CD4-positive, alpha-beta T cell treated with Interleukin-21 for 1 hour (primary cell): ENCODE measurements around the gene APH1B.
"Not testable (repeated sequence)": the region's sequence is repeated elsewhere in the genome, so short reads cannot be mapped to it uniquely, and the experiment has no call there.

ENCODE experiments used
- DNase-seq: peaks from one replicate; pipeline ENCODE4 v3.0.0-alpha.2; 2020

Gene APH1B

GRCh38 chr15:63277038-63277892 is at the start of gene APH1B:
APH1B (plus strand) TSS chr15:63277605; CDS start chr15:63277624, 19 bp downstream.
- peak; percentile 88 for DNase-seq

GRCh38 chr15:63227689-63228088 is 49.7 kb upstream of the APH1B start:
- no peak for DNase-seq

GRCh38 chr15:63231206-63231605 is 46.2 kb upstream of the APH1B start:
- no peak for DNase-seq

GRCh38 chr15:63231706-63232105 is 45.7 kb upstream of the APH1B start:
- DNase-seq: no peak

- peak; percentile 60 for DNase-seq
Measured at GRCh38 chr15:63232405-63232804, 45.0 kb upstream of the APH1B start.

GRCh38 chr15:63232943-63233342 is 44.5 kb upstream of the APH1B start:
- DNase-seq: no peak

GRCh38 chr15:63233667-63234423 is 43.6 kb upstream of the APH1B start:
- DNase-seq: no peak

GRCh38 chr15:63234451-63234870 is 42.9 kb upstream of the APH1B start:
- DNase-seq: no peak

- no peak for DNase-seq
Measured at GRCh38 chr15:63236272-63236671, 41.1 kb upstream of the APH1B start.

GRCh38 chr15:63237086-63237485 is 40.3 kb upstream of the APH1B start:
- not testable (repeated sequence) for DNase-seq

- DNase-seq: no peak
Measured at GRCh38 chr15:63238171-63238570, 39.2 kb upstream of the APH1B start.

- DNase-seq: no peak
Measured at GRCh38 chr15:63238796-63239195, 38.6 kb upstream of the APH1B start.

- no peak for DNase-seq
Measured at GRCh38 chr15:63240109-63240508, 37.3 kb upstream of the APH1B start.

- DNase-seq: no peak
Measured at GRCh38 chr15:63241316-63241715, 36.1 kb upstream of the APH1B start.

GRCh38 chr15:63243101-63243500 is 34.3 kb upstream of the APH1B start:
- no peak for DNase-seq

GRCh38 chr15:63243776-63244175 is 33.6 kb upstream of the APH1B start:
- no peak for DNase-seq

GRCh38 chr15:63244399-63244798 is 33.0 kb upstream of the APH1B start:
- DNase-seq: no peak

GRCh38 chr15:63244976-63245645 is 32.3 kb upstream of the APH1B start:
- DNase-seq: peak; percentile 22

GRCh38 chr15:63246691-63247469 is 30.5 kb upstream of the APH1B start:
- DNase-seq: peak; percentile 15

- no peak for DNase-seq
Measured at GRCh38 chr15:63250312-63250965, 27.0 kb upstream of the APH1B start.

GRCh38 chr15:63251701-63252100 is 25.7 kb upstream of the APH1B start:
- DNase-seq: no peak

- no peak for DNase-seq
Measured at GRCh38 chr15:63252292-63252691, 25.1 kb upstream of the APH1B start.
